BE2C (cell line): ENCODE measurements around the gene PEMT.

Source experiments
- DNase-seq: peaks from one replicate; pipeline ENCODE4 v3.0.0-alpha.2; 2020
- H3K27me3 ChIP-seq: fragments of 250-450 bp; sonication (Bioruptor Pico); 2 replicates; pipeline ENCODE4 v1.5.1; 2020; ENCODE audit warnings: mild to moderate bottlenecking
- H3K36me3 ChIP-seq: fragments of 250-450 bp; sonication (Bioruptor Pico); 2 replicates; pipeline ENCODE4 v1.5.1; 2020; ENCODE audit warnings: mild to moderate bottlenecking
- H3K4me1 ChIP-seq: fragments of 250-450 bp; sonication (Bioruptor Pico); 2 replicates; pipeline ENCODE4 v1.5.1; 2020
- H3K4me3 ChIP-seq: 2 replicates; pipeline ENCODE4 v1.5.1; 2011; ENCODE audit warnings: low read depth, low read length
- H3K9me3 ChIP-seq: fragments of 250-450 bp; sonication (Bioruptor Pico); 2 replicates; pipeline ENCODE4 v1.5.1; 2020
- CTCF ChIP-seq: IDR thresholded peaks from 2 replicates; pipeline ENCODE4 v1.5.1; 2012; ENCODE audit warnings: mild to moderate bottlenecking, low read depth, low read length

Gene PEMT

DNA sequence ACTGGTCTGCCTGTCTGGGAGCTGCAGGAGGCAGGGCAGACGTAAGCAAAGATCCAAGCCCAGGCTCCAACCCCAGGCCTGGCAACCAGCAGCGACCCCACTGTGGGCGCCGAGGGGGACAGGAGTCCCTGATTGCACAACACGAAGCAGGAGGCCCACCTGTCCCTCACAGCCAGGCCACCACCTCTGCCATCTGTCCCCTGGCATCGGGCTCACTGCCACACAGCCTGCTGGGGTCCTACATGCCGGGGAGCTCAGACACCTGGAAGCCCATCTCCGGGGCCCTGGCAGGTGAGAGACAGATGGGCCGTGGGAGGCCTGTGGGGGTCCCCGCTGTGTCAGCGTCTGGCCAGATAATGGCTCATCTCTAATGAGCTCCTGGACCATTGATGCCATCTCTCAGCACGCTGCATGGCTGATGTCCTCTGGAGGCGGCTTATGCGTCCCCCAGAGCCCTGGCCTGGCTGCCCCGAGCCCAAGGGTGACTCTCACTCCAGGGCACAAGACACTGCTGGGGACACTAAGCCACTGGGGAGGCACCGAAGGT is 84.0 kb downstream of the PEMT start:
- Histone ChIP-seq H3K27me3 (no peaks in the 10 kb centered on the region), H3K9me3 (no peaks in the 10 kb centered on the region), H3K4me3 (no peak overlapping the region), H3K36me3 (no peaks in the 10 kb centered on the region), H3K4me1 (no peaks in the 10 kb centered on the region)
- no peak for TF ChIP-seq CTCF
- no peak for DNase-seq

- no peak for DNase-seq
- Histone ChIP-seq H3K27me3 (no peaks in the 10 kb centered on the region), H3K36me3 (no peaks in the 10 kb centered on the region), H3K9me3 (no peaks in the 10 kb centered on the region), H3K4me1 (no peaks in the 10 kb centered on the region), H3K4me3 (no peak overlapping the region)
- no peak for TF ChIP-seq CTCF
These were observed 84.5 kb downstream of the PEMT start for GRCh38 chr17:17506893-17507464.

DNA sequence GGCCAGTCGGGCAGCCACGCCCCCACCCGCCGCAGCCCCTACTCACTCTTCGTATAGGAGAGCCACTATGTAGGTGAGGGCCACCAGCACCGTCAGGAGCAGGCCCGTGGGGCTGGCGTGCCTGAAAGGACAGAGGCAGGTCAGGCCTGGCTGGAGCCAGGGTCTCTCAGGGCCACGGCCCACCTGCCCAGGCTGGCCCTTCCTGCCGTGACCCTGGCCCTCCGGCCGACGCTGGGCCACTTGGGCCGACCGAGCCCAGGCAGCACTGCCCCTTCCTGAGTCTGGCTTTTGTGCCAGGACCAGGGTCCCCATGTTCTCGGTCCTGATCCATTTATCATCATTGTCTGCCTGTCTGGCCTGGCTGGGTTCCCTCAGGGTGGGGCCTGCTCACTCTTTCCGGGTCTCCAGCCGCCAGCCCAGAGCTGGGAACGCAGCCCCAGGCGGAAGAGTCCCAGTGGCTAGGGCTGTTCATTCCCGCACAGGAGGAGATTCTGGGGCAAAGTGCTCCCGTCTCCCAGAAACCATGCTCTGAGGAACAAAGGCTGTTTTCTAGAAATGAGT is 85.2 kb downstream of the PEMT start:
- no peaks in the 10 kb centered on the region for H3K36me3 ChIP-seq
- TF ChIP-seq CTCF: no peak
- DNase-seq: no peak
- no peaks in the 10 kb centered on the region for H3K9me3 ChIP-seq
- no peaks in the 10 kb centered on the region for H3K4me1 ChIP-seq
- no peak overlapping the region for H3K4me3 ChIP-seq
- H3K27me3 ChIP-seq: no peaks in the 10 kb centered on the region

DNA sequence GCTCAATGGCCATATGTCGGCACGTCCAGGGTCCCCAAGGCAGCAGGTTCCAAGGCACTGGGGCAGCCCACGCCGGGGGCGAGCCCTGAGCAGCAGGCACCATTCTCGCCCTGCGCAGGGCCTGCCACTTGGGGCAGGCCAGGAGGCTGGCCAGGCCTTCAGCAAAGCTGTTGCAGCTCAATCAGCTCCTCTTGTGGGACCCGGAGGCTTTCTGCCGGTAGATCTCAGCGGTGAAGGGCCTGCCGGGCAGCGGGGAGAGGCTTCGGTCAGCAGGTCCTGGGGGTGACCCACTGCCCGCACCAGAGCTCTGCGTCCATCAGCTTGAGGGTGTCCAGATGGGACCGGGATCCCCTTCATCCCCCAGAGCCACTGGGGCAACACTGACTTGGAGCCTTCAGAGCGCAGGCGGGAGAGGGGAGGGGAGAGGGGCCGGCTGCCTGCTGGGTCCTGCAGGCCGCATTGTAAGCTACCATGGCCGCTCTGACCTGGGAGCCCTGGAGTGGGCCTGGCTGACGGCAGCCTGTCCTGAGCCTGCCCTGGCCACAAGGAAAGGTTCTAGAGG is 85.8 kb downstream of the PEMT start:
- Histone ChIP-seq H3K4me3 (no peak overlapping the region), H3K9me3 (no peaks in the 10 kb centered on the region), H3K36me3 (no peaks in the 10 kb centered on the region), H3K27me3 (no peaks in the 10 kb centered on the region), H3K4me1 (no peaks in the 10 kb centered on the region)
- TF ChIP-seq CTCF: no peak
- DNase-seq: no peak

- no peaks in the 10 kb centered on the region for H3K4me1 ChIP-seq
These were observed 86.4 kb downstream of the PEMT start for GRCh38 chr17:17505151-17505550.

More at GRCh38 chr17:17505151-17505550, 86.4 kb downstream of the PEMT start:
- Histone ChIP-seq H3K27me3 (no peaks in the 10 kb centered on the region), H3K9me3 (no peaks in the 10 kb centered on the region), H3K36me3 (no peaks in the 10 kb centered on the region), H3K4me3 (no peak overlapping the region)
- no peak for DNase-seq
- TF ChIP-seq CTCF: no peak
